Mucosa of gallbladder (tissue), 1 donor: ENCODE results near the gene CCDC85C. TPM values are rescaled to one million over a fixed set of nuclear protein-coding genes. Genes with fewer than 3 reads are reported as not detected.

Source experiments
- DNase-seq: peaks from one replicate; pipeline ENCODE4 v3.0.0-alpha.2; 2020; ENCODE audit warnings: low spot score
- total RNA-seq: library from RNA; stranded (reverse); gene quantifications from one replicate; pipeline ENCODE4 v1.2.1, GENCODE V29; 2021
- donor health status: DM: no; HTN: no; CAD: no.

Gene CCDC85C
- total RNA-seq, 1 donor from 2014 or later, result 41.3 TPM

GRCh38 chr14:99556134-99556791, 47.7 kb downstream of the CCDC85C start:
- no peak for DNase-seq

- DNase-seq, result no peak
Observed at GRCh38 chr14:99554757-99555531, 49.1 kb downstream of the CCDC85C start.

- peak; percentile 46 for DNase-seq
Observed at GRCh38 chr14:99554184-99554583, 49.8 kb downstream of the CCDC85C start.

GRCh38 chr14:99552572-99553216, 51.3 kb downstream of the CCDC85C start:
- DNase-seq, result peak; percentile 88

DNA sequence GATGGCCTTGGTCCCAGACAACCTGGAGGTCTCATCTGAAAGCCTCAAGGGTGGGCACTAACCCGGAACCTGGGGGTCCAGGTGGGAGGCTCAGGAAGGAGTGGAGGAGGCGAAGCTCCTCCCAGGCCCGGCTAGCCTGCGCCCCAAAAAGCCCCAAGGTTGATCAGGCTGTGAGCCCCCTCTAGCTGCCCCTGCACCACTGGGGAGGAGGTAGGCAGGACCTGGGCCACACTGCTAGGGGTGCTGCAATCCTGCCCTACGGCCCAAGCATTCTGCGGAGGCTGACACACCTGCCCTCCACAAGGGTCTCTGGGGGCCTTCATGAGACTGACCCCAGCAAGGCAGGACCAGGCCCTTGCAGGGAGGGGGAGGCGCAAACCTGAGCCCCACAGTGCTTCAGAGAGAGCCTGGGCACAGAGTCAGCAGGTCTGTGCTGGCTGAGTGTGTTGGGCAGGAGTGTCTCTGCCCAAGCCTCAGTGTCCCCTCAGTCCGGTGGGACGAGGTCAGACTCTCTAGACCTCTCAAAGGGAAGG, 51.9 kb downstream of the CCDC85C start:
- DNase-seq, result no peak

- no peak for DNase-seq
Observed at GRCh38 chr14:99551034-99551922, 52.7 kb downstream of the CCDC85C start.

DNA sequence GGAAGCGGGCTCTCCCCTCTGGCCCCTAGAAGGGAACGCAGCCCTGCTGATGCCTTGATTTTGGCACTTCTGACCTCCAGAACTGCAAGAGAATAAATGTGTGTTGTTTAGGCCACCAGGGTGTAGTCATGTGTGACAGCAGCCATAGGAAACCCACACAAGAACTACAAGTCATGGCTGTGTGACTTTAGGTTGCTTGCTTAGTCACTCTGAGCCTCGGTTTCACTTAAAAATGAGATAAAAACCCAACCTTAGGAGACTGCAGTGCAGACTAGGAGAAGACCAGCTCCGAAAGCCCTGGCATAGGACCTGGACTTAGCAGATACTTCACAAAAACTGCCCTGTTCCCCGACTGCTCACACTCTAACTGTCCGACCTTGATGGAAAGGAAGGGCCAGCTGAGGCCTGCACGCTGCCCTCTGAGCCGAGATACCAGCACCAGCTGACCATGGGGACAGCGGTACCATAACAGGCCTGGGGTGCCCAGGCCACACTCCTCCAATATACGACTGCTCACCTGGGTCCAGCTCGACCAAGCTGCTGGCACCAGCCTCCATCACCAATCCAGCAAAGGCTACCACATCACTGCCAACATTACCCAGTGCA, 53.5 kb downstream of the CCDC85C start:
- no peak for DNase-seq

DNA sequence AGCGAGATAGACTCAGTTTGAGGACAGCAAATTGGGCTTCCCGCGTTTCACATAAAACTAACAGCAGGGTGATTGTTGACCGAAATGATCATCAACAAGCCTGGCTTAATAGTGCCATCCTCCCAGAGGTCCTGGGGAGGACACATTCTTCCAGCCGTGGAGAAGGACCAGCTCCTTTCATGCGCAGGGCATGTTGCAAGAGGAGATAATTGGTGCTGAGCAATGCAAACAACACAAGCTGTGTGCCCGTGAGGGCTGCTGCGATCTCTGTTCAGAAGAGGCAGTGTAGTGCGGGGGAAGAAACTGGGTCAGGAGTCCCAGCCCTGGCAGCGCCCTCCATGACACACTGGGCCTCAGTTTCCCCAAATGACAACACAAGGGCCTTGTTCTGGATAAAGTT, 54.3 kb downstream of the CCDC85C start:
- no peak for DNase-seq

DNA sequence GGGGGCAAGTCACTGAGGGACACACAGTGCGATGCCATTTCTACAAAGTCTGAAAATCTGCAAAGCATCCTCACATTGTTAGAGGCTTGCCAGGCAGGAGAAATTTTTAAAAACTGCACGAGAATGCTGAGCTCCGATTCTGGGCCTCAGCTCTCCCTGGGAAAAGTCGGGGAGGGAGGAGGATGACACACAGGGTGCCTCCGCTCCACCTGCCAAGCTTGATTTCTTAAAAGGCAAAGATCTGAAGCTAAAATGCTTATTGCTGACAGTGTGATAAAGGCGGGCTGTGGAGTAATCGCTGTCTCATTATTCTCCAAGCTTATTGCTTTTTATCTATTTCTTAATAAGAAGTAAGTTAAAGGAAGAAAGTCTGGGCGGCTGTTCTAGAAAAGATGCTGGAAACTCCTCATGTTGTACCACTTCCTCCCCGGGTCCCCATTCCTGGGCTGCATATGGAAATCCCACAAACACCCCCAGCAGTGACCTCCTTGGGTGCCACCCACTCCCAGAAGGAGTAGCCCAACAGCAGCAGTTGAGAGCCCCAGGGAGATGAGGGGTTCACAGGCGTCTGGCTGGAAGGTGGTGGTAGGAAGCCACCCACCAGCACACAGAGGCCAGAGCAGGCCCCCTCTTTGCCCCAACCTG, 55.0 kb downstream of the CCDC85C start:
- DNase-seq, result no peak

DNA sequence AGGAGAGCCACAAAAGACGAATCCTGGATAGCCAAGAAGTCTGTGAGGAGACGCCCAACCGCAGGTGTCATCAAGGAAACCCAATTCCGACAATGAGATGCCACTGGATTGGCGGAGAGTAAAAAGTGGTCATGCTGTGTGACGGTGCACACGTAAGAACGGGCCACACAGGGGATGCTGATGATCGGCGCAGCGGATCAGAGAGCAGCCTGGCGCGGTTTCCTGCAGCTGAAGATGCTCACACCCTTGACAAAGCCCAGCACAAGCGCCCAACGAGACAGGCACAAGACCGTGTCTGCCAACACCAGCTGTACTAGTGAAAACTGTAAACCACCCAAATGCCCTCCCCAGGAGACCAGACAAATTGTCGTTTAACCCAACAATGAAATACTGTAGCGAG, 55.8 kb downstream of the CCDC85C start:
- DNase-seq, result peak; percentile 42

GRCh38 chr14:99546234-99546879, 57.6 kb downstream of the CCDC85C start:
- DNase-seq, result no peak

GRCh38 chr14:99545586-99545985, 58.4 kb downstream of the CCDC85C start:
- no peak for DNase-seq

DNA sequence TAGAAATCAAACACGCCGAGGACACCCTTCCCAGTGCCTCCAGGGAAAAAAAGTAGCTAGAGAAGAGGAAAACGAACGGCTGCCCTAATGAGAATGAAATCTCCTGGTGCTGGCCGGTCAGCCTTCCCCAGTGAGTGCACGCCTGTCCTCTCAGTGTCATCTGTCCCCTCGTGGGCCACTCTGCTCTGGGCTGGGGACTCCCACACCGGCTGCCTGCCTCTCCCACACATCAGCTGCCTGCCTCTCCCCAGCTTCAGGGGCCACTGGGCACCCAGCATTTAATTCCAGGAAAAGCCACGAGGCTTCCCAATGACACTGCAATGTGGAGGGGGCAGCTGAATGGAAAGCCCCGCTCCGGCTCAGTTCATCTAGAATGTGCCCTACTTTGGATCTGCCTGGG, 59.0 kb downstream of the CCDC85C start:
- no peak for DNase-seq

- no peak for DNase-seq
Observed at GRCh38 chr14:99543985-99544384, 60.0 kb downstream of the CCDC85C start.

- DNase-seq, result no peak
Observed at GRCh38 chr14:99543370-99543769, 60.6 kb downstream of the CCDC85C start.

DNA sequence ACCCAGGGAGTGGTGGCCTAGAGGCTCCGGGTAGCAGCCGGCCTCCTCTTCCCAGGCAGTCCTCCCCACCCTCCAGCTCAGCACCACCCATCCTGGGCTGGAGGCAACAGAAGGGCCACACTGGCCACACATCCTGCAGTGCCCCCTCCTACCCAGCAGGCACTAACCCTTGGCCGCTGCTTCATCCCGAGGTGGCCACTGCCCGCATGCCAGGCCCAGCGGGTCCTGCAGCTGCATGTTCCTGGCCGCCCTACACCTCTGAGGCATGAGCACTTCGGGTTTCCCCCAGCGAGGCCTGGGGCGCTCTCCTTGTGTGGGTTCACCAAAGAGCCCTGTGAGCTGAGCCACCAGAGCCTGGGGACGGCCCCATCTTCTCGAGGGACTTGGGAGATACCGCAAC, 61.4 kb downstream of the CCDC85C start:
- no peak for DNase-seq

DNA sequence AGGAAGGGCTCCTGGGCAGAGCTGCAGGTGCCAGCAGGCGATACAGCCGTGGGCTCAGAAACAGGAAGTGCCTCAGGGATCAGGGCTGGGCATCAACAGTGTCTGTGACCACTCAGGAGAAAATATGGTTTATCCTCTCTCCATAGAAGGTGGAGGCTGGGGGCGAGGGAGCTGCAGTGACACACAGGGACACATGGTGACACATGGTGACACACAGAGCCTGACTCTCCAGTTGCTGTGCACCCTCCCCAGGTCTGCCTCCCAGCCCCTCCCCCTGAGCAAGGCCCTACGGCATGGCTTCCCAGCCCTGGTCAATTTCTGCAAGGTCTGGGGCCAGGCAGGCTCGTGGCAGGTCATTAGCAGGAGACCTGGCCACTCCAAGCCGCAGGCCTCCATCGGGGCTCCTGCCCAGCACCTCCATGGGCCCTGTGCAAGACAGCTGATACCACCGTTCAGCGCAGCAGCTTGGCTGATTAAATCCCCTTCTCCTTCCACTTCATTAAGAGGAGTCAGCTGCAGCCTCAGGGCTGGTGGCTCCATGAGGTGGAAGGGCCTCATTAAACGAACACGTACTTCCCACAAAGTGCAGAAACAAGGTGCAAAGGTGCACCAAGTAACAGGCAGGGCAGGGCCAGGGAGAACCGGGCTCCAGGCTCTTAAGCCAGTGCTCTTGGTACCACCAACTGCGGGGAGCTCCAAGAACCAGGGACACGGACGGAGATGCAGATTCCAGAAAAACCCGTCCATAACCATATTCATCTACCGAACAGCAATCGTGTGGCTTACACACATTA, 62.1 kb downstream of the CCDC85C start:
- no peak for DNase-seq

DNA sequence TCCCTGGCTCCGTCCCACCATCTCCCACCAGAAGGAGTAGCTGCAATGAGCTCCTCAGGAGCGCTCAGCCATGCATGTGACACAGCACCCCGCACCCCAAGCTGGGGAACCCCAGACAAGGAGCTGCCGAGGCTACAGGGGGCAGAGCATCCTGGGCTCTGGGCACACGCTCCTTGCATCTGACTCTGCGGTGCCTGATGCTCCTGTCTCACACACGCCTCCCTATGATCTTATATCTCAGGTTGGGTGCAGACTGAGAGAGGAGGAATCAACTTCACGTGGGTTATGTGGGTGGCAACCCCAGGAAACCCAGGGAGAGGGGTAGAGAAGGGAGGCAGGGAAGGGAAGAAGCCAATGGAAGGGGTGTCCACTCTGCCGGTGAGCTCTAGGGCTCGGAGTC, 62.8 kb downstream of the CCDC85C start:
- no peak for DNase-seq
